Loucy (cell line): ENCODE measurements around the gene TPD52L3.

Experiments used
- H2AFZ ChIP-seq: fragments of 200-600 bp; sonication (generic); 2 replicates; pipeline ENCODE4 v1.6.0; 2016; ENCODE audit warnings: antibody characterized with exemption, mild to moderate bottlenecking, low read length, moderate library complexity
- H3F3A ChIP-seq: fragments of 200-600 bp; 2 replicates; pipeline ENCODE4 v1.6.0; 2016; ENCODE audit warnings: antibody characterized with exemption, low read depth, mild to moderate bottlenecking
- H3K27me3 ChIP-seq: fragments of 200-600 bp; sonication (generic); 2 replicates; pipeline ENCODE4 v1.6.1; 2014; ENCODE audit warnings: low read length, mild to moderate bottlenecking; ENCODE audit not compliant: insufficient read depth, poor library complexity, severe bottlenecking
- H3K36me3 ChIP-seq: fragments of 200-600 bp; sonication (generic); 2 replicates; pipeline ENCODE4 v1.6.1; 2016; ENCODE audit warnings: low read length; ENCODE audit not compliant: insufficient read depth
- H3K4me1 ChIP-seq: fragments of 200-600 bp; sonication (generic); 2 replicates; pipeline ENCODE4 v1.5.1; 2014; ENCODE audit warnings: low read length, mild to moderate bottlenecking; ENCODE audit not compliant: insufficient read depth, poor library complexity, severe bottlenecking
- H3K4me2 ChIP-seq: fragments of 200-600 bp; sonication (generic); 2 replicates; pipeline ENCODE4 v1.6.0; 2014; ENCODE audit warnings: antibody characterized with exemption, low read length, low read depth, mild to moderate bottlenecking; ENCODE audit not compliant: poor library complexity, severe bottlenecking
- H3K4me3 ChIP-seq: fragments of 200-600 bp; sonication (generic); 2 replicates; pipeline ENCODE4 v1.5.1; 2014; ENCODE audit warnings: low read length, mild to moderate bottlenecking, mixed read lengths; ENCODE audit not compliant: poor library complexity, severe bottlenecking
- H3K79me2 ChIP-seq: fragments of 200-600 bp; sonication (generic); 2 replicates; pipeline ENCODE4 v1.6.1; 2014; ENCODE audit warnings: low read length; ENCODE audit not compliant: insufficient read depth
- H3K9ac ChIP-seq: fragments of 200-600 bp; sonication (generic); 2 replicates; pipeline ENCODE4 v1.6.0; 2014; ENCODE audit warnings: mild to moderate bottlenecking, low read depth, low read length, moderate library complexity; ENCODE audit not compliant: poor library complexity, severe bottlenecking
- H3K9me2 ChIP-seq: fragments of 200-600 bp; sonication (generic); replicated peaks from 2 replicates; pipeline ENCODE4 v1.6.1; 2016; ENCODE audit warnings: low read depth, low read length, mixed read lengths
- H3K9me3 ChIP-seq: fragments of 200-600 bp; sonication (generic); 2 replicates; pipeline ENCODE4 v1.6.1; 2014; ENCODE audit warnings: mild to moderate bottlenecking, antibody characterized with exemption, low read length, low read depth; ENCODE audit not compliant: insufficient read depth
- H4K20me1 ChIP-seq: fragments of 200-600 bp; sonication (generic); 2 replicates; pipeline ENCODE4 v1.6.0; 2014; ENCODE audit warnings: antibody characterized with exemption, low read length, mild to moderate bottlenecking; ENCODE audit not compliant: insufficient read depth, poor library complexity, severe bottlenecking
- CTCF ChIP-seq: fragments of 200-600 bp; sonication (generic); conservative IDR thresholded peaks from 2 replicates; pipeline ENCODE4 v1.5.1; 2014; ENCODE audit warnings: mild to moderate bottlenecking, antibody characterized with exemption, low read length
- EZH2phosphoT487 ChIP-seq: fragments of 200-600 bp; IDR thresholded peaks from 2 replicates; pipeline ENCODE4 v1.6.1; 2018; ENCODE audit warnings: antibody characterized with exemption, mild to moderate bottlenecking, moderate library complexity, borderline replicate concordance

The TPD52L3 gene

GRCh38 chr9:6328103-6328502, at the start of gene TPD52L3:
Gene TPD52L3, plus strand, starts transcription at chr9:6328375. Its CDS starts 221 bp downstream, at chr9:6328596.
- no peak within 1 kb of the TSS for H2AFZ ChIP-seq
- no peaks in the 10 kb centered on the region for H3K9me3 ChIP-seq
- no peaks in the 10 kb centered on the region for H3K79me2 ChIP-seq
- no peaks in the 10 kb centered on the region for H3K9me2 ChIP-seq
- H3F3A ChIP-seq = no peaks in the 10 kb centered on the region
- no peak within 1 kb of the TSS for H3K4me2 ChIP-seq
- no peak within 1 kb of the TSS for H3K4me3 ChIP-seq
- no peak within 1 kb of the TSS for H3K9ac ChIP-seq
- H3K4me1 ChIP-seq = no peaks in the 10 kb centered on the region
- H3K36me3 ChIP-seq = no peaks in the 10 kb centered on the region
- H4K20me1 ChIP-seq = no peaks in the 10 kb centered on the region
- no peaks in the 10 kb centered on the region for H3K27me3 ChIP-seq
- TF ChIP-seq EZH2phosphoT487 (no peak), CTCF (no peak)

- Histone ChIP-seq H3K4me3 (no peak overlapping the region), H3K9me2 (no peaks in the 10 kb centered on the region), H3K9me3 (no peaks in the 10 kb centered on the region), H3K79me2 (no peaks in the 10 kb centered on the region), H3K4me2 (no peak overlapping the region), H3F3A (no peaks in the 10 kb centered on the region), H3K9ac (no peak overlapping the region), H3K4me1 (no peaks in the 10 kb centered on the region), H3K27me3 (no peaks in the 10 kb centered on the region), H2AFZ (no peak overlapping the region), H4K20me1 (no peaks in the 10 kb centered on the region), H3K36me3 (no peaks in the 10 kb centered on the region)
- no peak for TF ChIP-seq EZH2phosphoT487
- no peak for TF ChIP-seq CTCF
These were observed 26.3 kb upstream of the TPD52L3 start for GRCh38 chr9:6301858-6302257.

GRCh38 chr9:6302417-6302816, 25.8 kb upstream of the TPD52L3 start:
- Histone ChIP-seq H3K36me3 (no peaks in the 10 kb centered on the region), H4K20me1 (no peaks in the 10 kb centered on the region), H2AFZ (no peak overlapping the region), H3K4me2 (no peak overlapping the region), H3K4me1 (no peaks in the 10 kb centered on the region), H3K9ac (no peak overlapping the region), H3K4me3 (no peak overlapping the region), H3F3A (no peaks in the 10 kb centered on the region), H3K27me3 (no peaks in the 10 kb centered on the region), H3K79me2 (no peaks in the 10 kb centered on the region), H3K9me2 (no peaks in the 10 kb centered on the region), H3K9me3 (no peaks in the 10 kb centered on the region)
- TF ChIP-seq CTCF = no peak
